Epithelial cell of alveolus of lung (primary cell): ENCODE measurements around the gene ZNF576. TPM values are rescaled to one million over a fixed set of nuclear protein-coding genes. Genes with fewer than 3 reads are reported as not detected.

Experiments used
- total RNA-seq: library from RNA; depleted of rRNA; stranded (reverse); fragments of >200 nt; gene quantifications from 2 replicates; pipeline ENCODE4 v1.2.1, GENCODE V29; 2015

ZNF576 gene
- total RNA-seq: 7.2 and 19.6 TPM in 2 replicates

GRCh38 chr19:43595999-43596841, at the start of gene ZNF576, which contains the start of gene IRGQ:
Gene ZNF576, plus strand, starts transcription at chr19:43596595. Its CDS starts 514 bp downstream, at chr19:43597109.
Gene IRGQ, minus strand, starts transcription at chr19:43596134. Its CDS starts 796 bp downstream, at chr19:43595338.

GRCh38 chr19:43575156-43575950, 21.0 kb upstream of the ZNF576 start, which contains the start of the genes PINLYP and XRCC1:
Gene PINLYP, plus strand, starts transcription at chr19:43575801. Its CDS starts 1,391 bp downstream, at chr19:43577192.
Gene XRCC1, minus strand, starts transcription at chr19:43575527. Its CDS starts 69 bp downstream, at chr19:43575458.

GRCh38 chr19:43611788-43612187, 15.4 kb downstream of the ZNF576 start, which contains the start of gene SRRM5:
Gene SRRM5, plus strand, starts transcription at chr19:43612088. Its CDS starts 34 bp downstream, at chr19:43612122.

GRCh38 chr19:43619262-43620060, 23.1 kb downstream of the ZNF576 start, which contains the start of gene ZNF428:
Gene ZNF428, minus strand, starts transcription at chr19:43619629. Its CDS starts 5,325 bp downstream, at chr19:43614304.

GRCh38 chr19:43639519-43640423, 43.4 kb downstream of the ZNF576 start, which contains the start of gene CADM4:
Gene CADM4, minus strand, starts transcription at chr19:43639850. Its CDS starts 60 bp downstream, at chr19:43639790.

Other genes with a start within 250 kb of the ZNF576 start
- gene CD177, start 242.9 kb upstream of the ZNF576 start, total RNA-seq: 0.78 TPM in 1 of 2 replicates, not detected in the other
- not detected in 2 replicates for gene TEX101, start 181.7 kb upstream of the ZNF576 start, total RNA-seq
- gene LYPD3, start 131.0 kb upstream of the ZNF576 start, total RNA-seq: 0.65 and 1.3 TPM in 2 replicates
- 8.0 and 22.2 TPM in 2 replicates for gene PHLDB3, start 91.8 kb upstream of the ZNF576 start, total RNA-seq
- 89.1 and 93.0 TPM in 2 replicates for gene ETHE1, start 69.4 kb upstream of the ZNF576 start, total RNA-seq
- gene ZNF575, start 63.4 kb upstream of the ZNF576 start, total RNA-seq: 21.8 TPM in 1 of 2 replicates, not detected in the other
- gene XRCC1, start 21.1 kb upstream of the ZNF576 start, total RNA-seq: 21.6 and 33.4 TPM in 2 replicates
- gene PINLYP, start 20.8 kb upstream of the ZNF576 start, total RNA-seq: 4.6 and 5.3 TPM in 2 replicates
- gene IRGQ, start 461 bp upstream of the ZNF576 start, total RNA-seq: 15.8 and 43.0 TPM in 2 replicates
- gene SRRM5, start 15.5 kb downstream of the ZNF576 start, total RNA-seq: 0.26 TPM in 1 of 2 replicates, not detected in the other
- gene ZNF428, start 23.0 kb downstream of the ZNF576 start, total RNA-seq: 38.3 and 93.3 TPM in 2 replicates
- 2.6 and 4.8 TPM in 2 replicates for gene CADM4, start 43.3 kb downstream of the ZNF576 start, total RNA-seq
- gene PLAUR, start 73.6 kb downstream of the ZNF576 start, total RNA-seq: 119 and 142 TPM in 2 replicates
- gene IRGC, start 119.5 kb downstream of the ZNF576 start, total RNA-seq: not detected in 2 replicates
- gene SMG9, start 158.4 kb downstream of the ZNF576 start, total RNA-seq: 6.9 and 16.0 TPM in 2 replicates
- 5.4 TPM in 1 of 2 replicates, not detected in the other for gene KCNN4, start 184.4 kb downstream of the ZNF576 start, total RNA-seq
- 1.3 TPM in 1 of 2 replicates, not detected in the other for gene LYPD5, start 205.9 kb downstream of the ZNF576 start, total RNA-seq
- gene ZNF283, start 230.7 kb downstream of the ZNF576 start, total RNA-seq: 2.7 and 7.1 TPM in 2 replicates